Cardiac muscle cell (in vitro differentiated cells and primary cell): ENCODE data around the gene CELF2. TPM values are rescaled to one million over a fixed set of nuclear protein-coding genes. Genes with fewer than 3 reads are reported as not detected.

ENCODE experiments used
- DNase-seq, 2 donors: peaks; one replicate each; pipeline versions ENCODE4 v3.0.0 to v3.0.0-alpha.2; 2010 to 2017; ENCODE audit warnings: low read depth in 1 of 2, low spot score in 1 of 2
- H3K27ac ChIP-seq: fragments of 200-600 bp; sonication (generic); 2 replicates; pipeline ENCODE4 v1.5.1; 2016
- H3K27me3 ChIP-seq: fragments of 200-600 bp; sonication (generic); 2 replicates; pipeline ENCODE4 v1.6.0; 2016; ENCODE audit warnings: control low read depth
- H3K36me3 ChIP-seq: fragments of 200-600 bp; sonication (generic); 2 replicates; pipeline ENCODE4 v1.5.1; 2016; ENCODE audit warnings: control low read depth
- H3K4me1 ChIP-seq: fragments of 200-600 bp; sonication (generic); 2 replicates; pipeline ENCODE4 v1.8.1; 2017; ENCODE audit warnings: low read depth, mild to moderate bottlenecking, mixed run types
- H3K4me3 ChIP-seq: fragments of 200-600 bp; sonication (generic); 2 replicates; pipeline ENCODE4 v1.5.1; 2016; ENCODE audit warnings: mild to moderate bottlenecking
- H3K9me3 ChIP-seq: fragments of 200-600 bp; sonication (generic); 2 replicates; pipeline ENCODE4 v1.5.1; 2017; ENCODE audit warnings: low read depth, mild to moderate bottlenecking, control low read depth
- CTCF ChIP-seq: IDR thresholded peaks from 2 replicates; pipeline ENCODE4 v1.5.1; 2012; ENCODE audit warnings: low read depth, mild to moderate bottlenecking, low read length
- polyA plus RNA-seq: library from polyadenylated mRNA; unstranded; fragments of >200 nt; fragmentation: Nextera tagmentation; extraction: Ambion mirVana; gene quantifications from 2 replicates; pipeline ENCODE4 v1.2.1, GENCODE V29; 2016
- total RNA-seq: library from RNA; depleted of rRNA; stranded (reverse); fragments of >200 nt; gene quantifications from 2 replicates; pipeline ENCODE4 v1.2.3, GENCODE V29; 2016

The CELF2 gene
- total and polyA plus RNA-seq, 2 experiments from 2014 or later, result 66.9 to 82.7 TPM

DNA sequence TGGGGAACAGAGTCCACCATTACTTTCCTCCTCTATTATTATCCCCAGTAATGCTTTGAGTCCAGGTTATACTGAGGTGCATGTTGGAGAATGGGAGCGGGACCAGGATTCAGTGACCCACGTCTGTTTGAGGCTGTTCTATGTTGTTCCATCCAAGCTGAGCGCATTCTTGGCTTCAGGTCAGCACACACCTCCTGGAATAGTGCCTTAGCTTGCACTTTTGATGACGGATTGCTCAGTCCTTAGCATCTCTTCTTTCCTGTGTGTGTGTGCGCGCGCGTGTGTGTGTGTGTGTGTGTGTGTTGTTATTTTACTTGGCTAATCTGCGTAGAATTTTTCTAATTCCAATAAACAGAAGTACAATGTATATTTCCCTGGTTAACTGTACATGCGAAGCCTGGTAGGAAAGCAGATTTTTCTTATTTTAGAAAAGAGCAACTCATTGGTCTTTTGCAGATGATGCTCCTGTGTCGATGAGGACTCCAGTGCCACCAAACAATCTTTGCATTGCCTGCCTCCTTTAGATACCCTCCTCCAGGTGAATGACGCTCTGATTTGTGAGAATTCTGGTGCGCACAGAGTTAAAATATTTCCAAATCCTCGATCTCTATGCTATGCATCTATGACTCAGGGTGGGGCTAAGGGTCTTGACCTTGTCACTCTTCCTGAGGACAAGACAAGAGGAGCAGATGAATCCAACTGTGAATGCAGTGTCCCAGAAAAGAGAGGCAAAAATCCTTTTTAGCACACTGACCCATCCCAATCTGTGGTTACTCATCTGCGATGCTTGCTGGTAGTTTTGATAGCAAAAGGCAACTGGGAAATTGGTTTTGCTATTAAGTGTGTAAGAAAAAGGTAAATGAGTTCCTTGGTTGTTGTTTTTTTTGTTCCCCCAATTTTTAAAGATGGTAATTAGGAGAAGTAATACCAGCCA, 13.3 kb upstream of the CELF2 start:
- H3K27me3 ChIP-seq, result no peaks in the 10 kb centered on the region
- no peak overlapping the region for H3K4me3 ChIP-seq
- no peaks in the 10 kb centered on the region for H3K36me3 ChIP-seq
- H3K4me1 ChIP-seq, result peaks cover 6% of the 10 kb centered on the region
- no peaks in the 10 kb centered on the region for H3K9me3 ChIP-seq
- DNase-seq, result no peak
- no peak for TF ChIP-seq CTCF
- H3K27ac ChIP-seq, result no peak overlapping the region

DNA sequence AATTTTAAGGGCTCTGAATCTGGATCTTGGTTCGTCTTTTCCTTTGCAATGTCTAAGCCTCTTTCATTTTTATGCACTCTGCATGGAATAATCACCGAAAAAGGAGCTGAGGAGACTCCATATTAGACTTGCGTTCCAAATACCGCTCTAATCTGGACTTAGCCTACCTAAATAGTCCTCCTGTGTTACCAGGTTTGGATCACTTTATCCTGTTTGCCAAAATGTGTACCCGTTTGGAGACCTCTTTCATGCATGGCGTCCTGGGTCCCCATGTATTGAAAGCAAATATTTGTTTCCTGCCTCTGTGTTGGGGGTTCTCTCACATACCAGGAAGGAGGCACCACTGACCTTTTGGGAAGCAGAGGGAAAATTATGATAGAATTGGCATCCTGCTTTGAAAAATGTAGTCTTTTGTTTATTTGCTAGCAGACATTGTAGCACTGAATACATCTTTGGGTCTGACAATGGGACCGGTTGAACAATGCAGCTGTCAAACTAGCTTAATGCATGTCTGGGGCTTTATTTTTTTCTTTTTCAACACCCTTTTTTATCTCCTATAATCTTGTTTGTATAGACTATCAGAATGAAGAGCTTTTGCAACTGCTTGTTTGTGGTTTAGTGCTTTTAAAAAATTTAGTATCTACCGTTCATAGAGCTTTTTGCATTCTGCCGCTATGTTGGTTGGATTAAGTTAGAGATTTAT, 11.8 kb upstream of the CELF2 start:
- Histone ChIP-seq H3K9me3 (no peaks in the 10 kb centered on the region), H3K4me1 (no peaks in the 10 kb centered on the region), H3K27ac (no peak overlapping the region), H3K4me3 (no peak overlapping the region), H3K27me3 (no peaks in the 10 kb centered on the region), H3K36me3 (no peaks in the 10 kb centered on the region)
- no peak for TF ChIP-seq CTCF
- DNase-seq, result no peak

- TF ChIP-seq CTCF, result no peak
- H3K36me3 ChIP-seq, result no peaks in the 10 kb centered on the region
- no peak overlapping the region for H3K4me3 ChIP-seq
- DNase-seq, result no peak
- H3K9me3 ChIP-seq, result no peaks in the 10 kb centered on the region
- no peak overlapping the region for H3K27ac ChIP-seq
- H3K27me3 ChIP-seq, result no peaks in the 10 kb centered on the region
- no peaks in the 10 kb centered on the region for H3K4me1 ChIP-seq
Measured at GRCh38 chr10:11006428-11006825, 11.2 kb upstream of the CELF2 start.

DNA sequence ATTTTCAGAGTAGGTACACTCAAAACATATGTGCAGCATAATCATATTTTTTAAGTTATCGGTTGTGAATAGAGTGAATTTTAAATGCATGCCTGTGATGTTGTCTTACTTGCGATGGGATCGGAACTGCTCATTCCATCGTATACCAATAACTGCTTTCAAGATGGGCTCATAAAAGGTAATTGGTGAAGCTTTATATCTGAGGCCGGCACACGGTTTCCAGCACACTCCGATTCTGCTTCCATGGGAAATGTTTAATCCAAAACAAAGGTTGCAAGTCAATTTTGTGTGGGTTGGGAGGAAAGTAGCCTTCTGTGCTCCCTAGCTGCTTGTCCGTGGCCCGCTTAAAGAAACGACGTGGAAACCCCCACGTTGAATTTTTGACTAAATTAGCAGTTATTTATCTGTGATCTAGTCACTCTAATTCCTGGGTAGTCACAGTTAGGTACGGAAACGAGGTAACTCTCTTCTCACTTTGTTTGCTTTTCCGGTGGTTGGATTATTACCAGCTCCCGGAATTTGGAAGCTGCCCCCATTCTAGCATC, 10.1 kb upstream of the CELF2 start:
- no peak for TF ChIP-seq CTCF
- Histone ChIP-seq H3K4me3 (no peak overlapping the region), H3K27ac (no peak overlapping the region), H3K9me3 (no peaks in the 10 kb centered on the region), H3K27me3 (no peaks in the 10 kb centered on the region), H3K36me3 (no peaks in the 10 kb centered on the region), H3K4me1 (peaks cover 8% of the 10 kb centered on the region)
- DNase-seq, result no peak

- no peak for DNase-seq
- TF ChIP-seq CTCF, result no peak
- H3K4me1 ChIP-seq, result peaks cover 17% of the 10 kb centered on the region
- H3K27me3 ChIP-seq, result no peaks in the 10 kb centered on the region
- H3K27ac ChIP-seq, result no peak overlapping the region
- no peak overlapping the region for H3K4me3 ChIP-seq
- no peaks in the 10 kb centered on the region for H3K36me3 ChIP-seq
- no peaks in the 10 kb centered on the region for H3K9me3 ChIP-seq
Measured at GRCh38 chr10:11009471-11010308, 8.0 kb upstream of the CELF2 start.
